Thymus (tissue), 11 donors: ENCODE data around the gene DGKH. TPM values are rescaled to one million over a fixed set of nuclear protein-coding genes. Genes with fewer than 3 reads are reported as not detected.
"Not testable (repeated sequence)": the region's sequence is repeated elsewhere in the genome, so short reads cannot be mapped to it uniquely, and the experiment has no call there.

Experiments used
- DNase-seq, 9 donors: peaks; one replicate each; pipeline ENCODE4 v3.0.0-alpha.2; 2013; ENCODE audit warnings: low spot score in 9 of 9, low read depth in 6 of 9, missing footprints in 1 of 9
- H3K27ac ChIP-seq, 2 donors: one replicate each; pipeline ENCODE4 v1.5.1; 2013; ENCODE audit warnings: control low read depth in 1 of 2, low read depth in 1 of 2, low read length in 1 of 2, mild to moderate bottlenecking in 1 of 2, moderate library complexity in 1 of 2
- H3K27me3 ChIP-seq, 2 donors: one replicate each; pipeline ENCODE4 v1.5.1; 2013; ENCODE audit warnings: low read length in 1 of 2; ENCODE audit not compliant: control insufficient read depth in 2 of 2, insufficient read depth in 1 of 2
- H3K36me3 ChIP-seq, 2 donors: one replicate each; pipeline ENCODE4 v1.5.1; 2013; ENCODE audit warnings: low read length in 1 of 2, mild to moderate bottlenecking in 1 of 2, moderate library complexity in 1 of 2; ENCODE audit not compliant: control insufficient read depth in 2 of 2, insufficient read depth in 2 of 2
- H3K4me1 ChIP-seq, 2 donors: one replicate each; pipeline ENCODE4 v1.5.1; 2013; ENCODE audit warnings: low read length in 2 of 2; ENCODE audit not compliant: control insufficient read depth in 2 of 2, insufficient read depth in 2 of 2
- H3K4me3 ChIP-seq, 2 donors: one replicate each; pipeline ENCODE4 v1.5.1; 2013; ENCODE audit warnings: low read length in 2 of 2, control low read depth in 1 of 2, mild to moderate bottlenecking in 1 of 2
- H3K9me3 ChIP-seq, 2 donors: one replicate each; pipeline ENCODE4 v1.5.1; 2013; ENCODE audit warnings: low read length in 1 of 2, mild to moderate bottlenecking in 1 of 2; ENCODE audit not compliant: control insufficient read depth in 2 of 2, insufficient read depth in 1 of 2
- whole genome bisulfite sequencing: extraction: QIAGEN DNeasy Blood & Tissue Kit; methylation state at CpG from one replicate; pipeline ENCODE4 v1.1.7; 2013; 5-methylcytosine and 5-hydroxymethylcytosine counted together
- polyA plus RNA-seq: library from polyadenylated mRNA; stranded (reverse); fragments of 200-250 nt; gene quantifications from one replicate; pipeline ENCODE4 v1.2.3, GENCODE V29; 2013
- total RNA-seq: library from RNA; stranded (reverse); fragments of 120-200 nt; gene quantifications from one replicate; pipeline ENCODE4 v1.2.4, GENCODE V29; 2013
- donor health status: healthy.

Gene DGKH
- total and polyA plus RNA-seq, 2 donors, result 5.3 to 5.9 TPM

DNA sequence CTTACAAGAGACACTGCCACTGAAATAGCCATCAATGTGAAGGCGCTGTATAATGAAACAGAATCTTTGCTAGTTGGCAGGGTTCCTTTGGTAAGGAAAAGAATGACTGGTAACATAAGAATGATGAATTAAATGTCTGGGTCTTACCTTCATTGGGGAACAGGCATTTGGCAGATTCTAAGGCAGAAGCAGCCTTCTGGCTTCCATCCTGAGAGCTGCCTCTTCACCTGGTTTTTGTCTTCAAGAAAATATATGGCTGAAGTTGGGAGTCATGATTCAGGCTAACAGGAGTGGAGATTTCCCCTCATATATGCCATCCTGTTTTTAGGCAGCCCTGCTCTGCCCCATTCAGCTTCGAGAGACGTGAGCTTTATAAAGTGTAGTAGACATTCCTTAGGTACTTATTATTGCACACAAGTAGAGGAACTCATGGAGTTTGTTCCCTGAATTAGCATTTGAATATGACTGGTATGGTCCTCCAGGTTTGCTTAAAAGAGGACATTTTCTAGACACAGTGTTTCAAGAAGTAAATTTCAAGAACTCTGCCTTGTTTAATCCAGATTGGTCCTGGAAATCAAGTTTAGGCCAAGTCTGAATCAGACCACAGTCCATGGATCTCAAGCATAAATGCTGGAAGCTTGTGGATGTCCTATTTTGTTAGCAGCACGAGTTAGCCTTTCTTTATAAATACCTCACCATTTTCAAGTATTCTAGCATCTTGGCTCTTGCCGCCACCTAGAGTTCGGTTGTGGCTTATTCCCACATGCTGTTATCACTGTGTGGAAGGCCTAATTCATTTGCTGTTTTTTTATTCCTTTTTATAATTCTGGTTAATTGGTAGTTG, 167.4 kb downstream of the DGKH start:
- Histone ChIP-seq H3K9me3 (no peaks in the 10 kb centered on the region), H3K4me1 (no peaks in the 10 kb centered on the region), H3K27ac (no peak overlapping the region), H3K4me3 (no peak overlapping the region), H3K36me3 (peaks cover 15 to 38% of the 10 kb centered on the region in 2 donors), H3K27me3 (no peaks in the 10 kb centered on the region)
- DNase-seq, result peak in 7 of 9 donors; percentile 0 to 48 (median 10)
- 78% methylated on average over 6 of the region's 6 CpGs for WGBS

DNA sequence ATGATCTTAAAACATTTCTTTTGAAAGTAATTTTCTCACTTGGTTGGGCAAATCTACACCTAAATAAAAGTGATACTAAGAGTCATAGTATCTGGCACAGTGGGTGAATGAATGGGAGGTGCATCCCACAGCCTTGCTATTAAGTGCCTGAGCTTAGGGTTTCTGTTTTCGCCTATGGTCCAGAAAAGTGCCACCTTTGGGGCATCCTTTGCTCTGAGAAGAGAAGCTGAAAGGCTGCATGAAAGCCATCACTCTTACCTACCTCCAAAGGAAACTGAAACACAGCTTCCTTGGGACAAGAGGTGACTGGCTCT, 167.9 kb downstream of the DGKH start:
- 100% methylated on average over 1 of the region's 1 CpG for WGBS
- Histone ChIP-seq H3K36me3 (peaks cover 15 to 35% of the 10 kb centered on the region in 2 donors), H3K4me1 (no peaks in the 10 kb centered on the region), H3K27me3 (no peaks in the 10 kb centered on the region), H3K27ac (no peak overlapping the region), H3K4me3 (no peak overlapping the region), H3K9me3 (no peaks in the 10 kb centered on the region)
- no peak for DNase-seq

DNA sequence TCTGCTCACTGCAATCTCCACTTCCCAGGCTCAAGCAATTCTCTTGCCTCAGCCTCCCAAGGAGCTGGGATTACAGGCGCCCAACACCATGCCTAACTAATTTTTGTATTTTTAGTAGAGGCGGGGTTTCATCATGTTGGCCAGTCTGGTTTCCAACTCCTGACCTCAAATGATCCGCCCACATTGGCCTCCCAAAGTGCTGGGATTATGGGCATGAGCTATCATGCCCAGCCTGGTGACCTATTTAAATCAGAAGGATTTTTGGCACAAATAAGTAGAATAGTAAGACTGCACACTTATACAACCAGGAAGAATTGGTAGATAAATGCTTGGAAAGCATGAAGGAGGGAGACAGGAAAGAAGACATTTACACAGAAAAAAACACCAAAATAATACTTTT, 170.1 kb downstream of the DGKH start:
- H3K36me3 ChIP-seq, result peaks cover 10 to 33% of the 10 kb centered on the region in 2 donors
- H3K4me1 ChIP-seq, result no peaks in the 10 kb centered on the region
- H3K9me3 ChIP-seq, result no peaks in the 10 kb centered on the region
- no peak for DNase-seq
- H3K4me3 ChIP-seq, result no peak overlapping the region
- no peaks in the 10 kb centered on the region for H3K27me3 ChIP-seq
- 99% methylated on average over 3 of the region's 3 CpGs for WGBS
- H3K27ac ChIP-seq, result no peak overlapping the region

DNA sequence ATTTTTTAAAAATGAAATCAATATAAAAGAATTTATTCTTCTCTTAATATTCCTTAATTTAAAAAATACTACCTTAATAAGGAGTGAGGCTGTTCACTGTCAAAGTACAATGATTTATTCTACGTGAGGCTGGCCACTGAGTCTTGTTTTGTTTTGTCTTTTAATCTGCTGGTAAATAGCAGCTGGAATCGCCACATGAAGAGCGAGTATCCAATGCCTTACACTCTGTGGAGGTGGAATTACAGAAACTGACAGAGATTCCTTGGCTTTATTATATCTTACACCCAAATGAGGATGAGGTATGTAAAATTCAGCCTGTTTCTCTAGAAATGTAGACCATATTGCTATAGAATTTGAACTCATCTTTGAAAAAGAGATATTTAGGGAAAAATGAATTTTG, 170.6 kb downstream of the DGKH start:
- Histone ChIP-seq H3K4me3 (no peak overlapping the region), H3K27ac (no peak overlapping the region), H3K4me1 (no peaks in the 10 kb centered on the region), H3K27me3 (no peaks in the 10 kb centered on the region), H3K9me3 (no peaks in the 10 kb centered on the region), H3K36me3 (peaks cover 10 to 33% of the 10 kb centered on the region in 2 donors)
- DNase-seq, result no peak
- 91% methylated on average over 3 of the region's 3 CpGs for WGBS

DNA sequence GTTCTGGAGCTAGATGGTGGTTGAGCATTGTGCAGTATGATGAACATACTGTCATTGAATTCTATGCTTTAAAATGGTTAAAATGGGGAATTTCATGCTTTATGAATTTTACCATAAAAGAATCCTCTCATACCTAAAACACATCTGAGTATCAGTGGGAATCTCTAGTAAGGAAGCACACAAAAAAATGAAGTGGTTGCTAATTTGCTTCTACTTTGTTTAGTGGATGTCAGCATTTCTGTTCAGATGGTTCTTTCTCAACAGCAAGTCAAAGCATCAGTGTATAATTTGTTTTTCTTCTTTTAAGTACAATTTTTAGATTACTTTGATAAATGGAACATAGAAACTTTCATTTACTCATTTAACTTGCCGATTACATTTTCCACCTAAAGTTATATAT, 171.4 kb downstream of the DGKH start:
- no peak overlapping the region for H3K27ac ChIP-seq
- no peak for DNase-seq
- H3K9me3 ChIP-seq, result no peaks in the 10 kb centered on the region
- peaks cover 6 to 35% of the 10 kb centered on the region in 2 donors for H3K36me3 ChIP-seq
- H3K27me3 ChIP-seq, result no peaks in the 10 kb centered on the region
- H3K4me3 ChIP-seq, result no peak overlapping the region
- WGBS, result 99% methylated on average over 1 of the region's 1 CpG
- no peaks in the 10 kb centered on the region for H3K4me1 ChIP-seq

DNA sequence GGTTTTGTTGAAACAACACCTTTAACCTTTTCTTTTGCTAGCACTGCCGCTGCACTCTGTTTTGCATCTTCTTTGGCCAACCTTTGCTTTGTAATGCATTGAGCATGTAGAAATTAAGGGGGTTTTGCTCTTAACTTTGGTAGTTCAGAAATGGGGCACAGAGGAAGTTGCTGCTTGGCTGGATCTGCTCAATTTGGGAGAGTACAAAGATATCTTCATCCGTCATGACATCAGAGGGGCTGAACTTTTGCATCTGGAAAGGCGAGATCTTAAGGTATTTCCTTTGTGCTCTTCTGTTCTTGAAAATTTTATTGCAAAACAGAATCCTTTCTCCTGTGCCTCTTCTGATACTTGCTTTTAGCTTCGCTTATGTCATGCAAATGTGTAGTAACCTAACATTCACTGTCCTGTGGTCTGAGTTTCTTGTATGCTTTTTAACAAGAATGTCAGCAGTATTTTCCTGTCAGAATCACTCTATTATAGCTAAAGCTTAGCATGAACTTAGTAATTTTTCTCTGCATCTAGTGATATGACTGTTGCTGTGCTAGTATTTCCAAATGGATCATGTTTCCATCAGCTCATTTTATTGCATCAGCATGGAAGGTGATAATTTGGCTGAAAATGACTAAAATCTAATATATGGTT, 172.8 kb downstream of the DGKH start:
- H3K9me3 ChIP-seq, result no peaks in the 10 kb centered on the region
- DNase-seq, result no peak
- no peak overlapping the region for H3K4me3 ChIP-seq
- peaks cover 3 to 31% of the 10 kb centered on the region in 2 donors for H3K36me3 ChIP-seq
- no peaks in the 10 kb centered on the region for H3K27me3 ChIP-seq
- H3K27ac ChIP-seq, result no peak overlapping the region
- 96% methylated on average over 4 of the region's 4 CpGs for WGBS
- H3K4me1 ChIP-seq, result no peaks in the 10 kb centered on the region

DNA sequence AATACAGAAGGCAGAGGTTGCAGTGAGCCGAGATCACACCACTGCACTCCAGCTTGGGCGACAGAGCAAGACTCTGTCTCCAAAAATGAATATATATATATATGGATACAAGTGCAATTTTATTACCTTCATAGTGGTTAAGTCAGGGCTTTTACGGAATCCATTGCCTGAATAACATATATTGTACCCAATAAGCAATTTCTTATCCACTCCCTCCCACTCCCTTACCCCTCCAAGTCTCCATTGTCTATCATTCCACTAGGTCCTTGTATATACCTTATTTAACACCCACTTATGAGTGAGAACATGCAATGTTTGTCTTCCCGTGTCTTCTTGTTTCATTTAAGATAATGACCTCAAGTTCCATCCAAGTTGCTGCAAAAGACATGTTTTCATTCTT, 175.2 kb downstream of the DGKH start:
- Histone ChIP-seq H3K36me3 (peaks cover 3 to 24% of the 10 kb centered on the region in 2 donors), H3K4me1 (no peaks in the 10 kb centered on the region), H3K4me3 (no peak overlapping the region), H3K27ac (no peak overlapping the region), H3K9me3 (no peaks in the 10 kb centered on the region), H3K27me3 (no peaks in the 10 kb centered on the region)
- whole genome bisulfite sequencing, result over 99% methylated on average over 4 of the region's 4 CpGs
- no peak for DNase-seq

DNA sequence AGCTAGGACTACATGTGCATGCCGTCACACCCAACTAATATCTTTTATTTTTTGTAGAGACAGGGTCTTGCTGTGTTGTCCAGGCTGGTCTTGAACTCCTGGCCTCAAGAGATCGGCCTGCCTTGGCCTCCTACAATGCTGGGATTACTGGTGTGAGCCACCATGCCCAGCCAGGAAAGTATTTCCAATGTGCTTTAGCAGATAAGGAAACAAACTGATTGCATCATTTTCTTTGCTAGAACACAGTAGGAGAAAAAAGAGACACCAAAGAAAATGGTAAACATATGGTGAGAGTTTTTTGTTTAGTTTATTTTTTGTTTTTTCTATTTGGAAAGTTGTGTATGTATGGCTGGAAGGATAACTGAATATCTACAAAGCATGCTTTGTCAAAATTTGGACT, 176.6 kb downstream of the DGKH start:
- Histone ChIP-seq H3K4me3 (no peak overlapping the region), H3K36me3 (peaks cover 3 to 24% of the 10 kb centered on the region in 2 donors), H3K9me3 (no peaks in the 10 kb centered on the region), H3K27ac (no peak overlapping the region), H3K4me1 (no peaks in the 10 kb centered on the region), H3K27me3 (no peaks in the 10 kb centered on the region)
- over 99% methylated on average over 2 of the region's 2 CpGs for WGBS
- DNase-seq, result no peak

DNA sequence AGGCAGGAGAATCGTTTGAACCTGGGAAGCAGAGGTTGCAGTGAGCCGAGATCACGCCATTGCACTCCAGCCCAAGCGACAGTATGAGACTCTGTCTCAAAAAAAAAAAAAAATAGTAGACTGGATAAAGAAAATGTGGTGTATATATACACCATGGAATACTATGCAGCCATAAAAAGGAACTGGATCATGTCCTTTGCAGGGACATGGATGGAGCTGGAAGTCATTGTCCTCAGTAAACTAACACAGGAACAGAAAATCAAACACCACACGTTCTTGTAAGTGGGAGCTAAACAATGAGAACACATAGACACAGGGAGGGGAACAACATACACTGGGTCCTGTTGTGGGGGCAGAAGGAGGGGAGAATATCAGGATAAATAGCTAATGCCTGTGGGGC, 178.3 kb downstream of the DGKH start:
- DNase-seq, H3K4me3 ChIP-seq, H3K27ac ChIP-seq, H3K9me3 ChIP-seq, H3K4me1 ChIP-seq, H3K27me3 ChIP-seq: not testable (repeated sequence)
- H3K36me3 ChIP-seq, result peaks cover 3 to 20% of the 10 kb centered on the region in 2 donors
- 99% methylated on average over 5 of the region's 5 CpGs for WGBS
